ENCODE results near the gene KLC3.

Gene KLC3

GRCh38 chr19:45305421-45305820 lies 35.1 kb upstream of the KLC3 start:
- H3K27me3 ChIP-seq (ENCODE audit: control insufficient read depth, low read length): no peaks in the 10 kb centered on the region
- no peaks in the 10 kb centered on the region for H3K36me3 ChIP-seq (ENCODE audit: control insufficient read depth, low read length)
- no peak overlapping the region for H3K4me3 ChIP-seq (ENCODE audit: low read length)
- no peaks in the 10 kb centered on the region for H3K79me2 ChIP-seq (ENCODE audit: control insufficient read depth, low read length)
- no peaks in the 10 kb centered on the region for H3K9me2 ChIP-seq (replicated peaks; ENCODE audit: control insufficient read depth, low read length)
- no peak overlapping the region for H3K27ac ChIP-seq (ENCODE audit: low read depth, low read length)
- no peaks in the 10 kb centered on the region; the same call in 1 of the 2 replicates for H4K20me1 ChIP-seq (ENCODE audit: control insufficient read depth, insufficient read depth, low read depth, low read length)
- no peaks in the 10 kb centered on the region for H3K9me3 ChIP-seq (ENCODE audit: control insufficient read depth, insufficient read depth, low read length)
- no peak overlapping the region for H3K4me2 ChIP-seq (ENCODE audit: low read length)
- no peaks in the 10 kb centered on the region for H3F3A ChIP-seq (ENCODE audit: control insufficient read depth, insufficient read depth)
- no peaks in the 10 kb centered on the region for H3K4me1 ChIP-seq (ENCODE audit: control insufficient read depth, low read length)
- TF ChIP-seq, protein P1, sequence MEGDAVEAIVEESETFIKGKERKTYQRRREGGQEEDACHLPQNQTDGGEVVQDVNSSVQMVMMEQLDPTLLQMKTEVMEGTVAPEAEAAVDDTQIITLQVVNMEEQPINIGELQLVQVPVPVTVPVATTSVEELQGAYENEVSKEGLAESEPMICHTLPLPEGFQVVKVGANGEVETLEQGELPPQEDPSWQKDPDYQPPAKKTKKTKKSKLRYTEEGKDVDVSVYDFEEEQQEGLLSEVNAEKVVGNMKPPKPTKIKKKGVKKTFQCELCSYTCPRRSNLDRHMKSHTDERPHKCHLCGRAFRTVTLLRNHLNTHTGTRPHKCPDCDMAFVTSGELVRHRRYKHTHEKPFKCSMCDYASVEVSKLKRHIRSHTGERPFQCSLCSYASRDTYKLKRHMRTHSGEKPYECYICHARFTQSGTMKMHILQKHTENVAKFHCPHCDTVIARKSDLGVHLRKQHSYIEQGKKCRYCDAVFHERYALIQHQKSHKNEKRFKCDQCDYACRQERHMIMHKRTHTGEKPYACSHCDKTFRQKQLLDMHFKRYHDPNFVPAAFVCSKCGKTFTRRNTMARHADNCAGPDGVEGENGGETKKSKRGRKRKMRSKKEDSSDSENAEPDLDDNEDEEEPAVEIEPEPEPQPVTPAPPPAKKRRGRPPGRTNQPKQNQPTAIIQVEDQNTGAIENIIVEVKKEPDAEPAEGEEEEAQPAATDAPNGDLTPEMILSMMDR (IDR thresholded peaks at IDR 0.05; ENCODE audit: low read depth, low read length, poor library complexity, severe bottlenecking): no peak
- TF ChIP-seq EZH2phosphoT487 (IDR thresholded peaks at IDR 0.05; ENCODE audit: borderline replicate concordance, low read length): no peak

GRCh38 chr19:45306040-45306439 lies 34.5 kb upstream of the KLC3 start:
- no peaks in the 10 kb centered on the region; the same call in 1 of the 2 replicates for H4K20me1 ChIP-seq (ENCODE audit: control insufficient read depth, insufficient read depth, low read depth, low read length)
- H3K4me1 ChIP-seq (ENCODE audit: control insufficient read depth, low read length): no peaks in the 10 kb centered on the region
- H3K9me2 ChIP-seq (replicated peaks; ENCODE audit: control insufficient read depth, low read length): no peaks in the 10 kb centered on the region
- H3K36me3 ChIP-seq (ENCODE audit: control insufficient read depth, low read length): no peaks in the 10 kb centered on the region
- H3K9me3 ChIP-seq (ENCODE audit: control insufficient read depth, insufficient read depth, low read length): no peaks in the 10 kb centered on the region
- H3K79me2 ChIP-seq (ENCODE audit: control insufficient read depth, low read length): no peaks in the 10 kb centered on the region
- H3K4me2 ChIP-seq (ENCODE audit: low read length): no peak overlapping the region
- no peaks in the 10 kb centered on the region for H3F3A ChIP-seq (ENCODE audit: control insufficient read depth, insufficient read depth)
- no peak overlapping the region for H3K4me3 ChIP-seq (ENCODE audit: low read length)
- H3K27me3 ChIP-seq (ENCODE audit: control insufficient read depth, low read length): no peaks in the 10 kb centered on the region
- no peak for TF ChIP-seq EZH2phosphoT487 (IDR thresholded peaks at IDR 0.05; ENCODE audit: borderline replicate concordance, low read length)
- TF ChIP-seq, protein P1 (IDR thresholded peaks at IDR 0.05; ENCODE audit: low read depth, low read length, poor library complexity, severe bottlenecking): no peak
- H3K27ac ChIP-seq (ENCODE audit: low read depth, low read length): no peak overlapping the region

- no peaks in the 10 kb centered on the region; the same call in 1 of the 2 replicates for H4K20me1 ChIP-seq (ENCODE audit: control insufficient read depth, insufficient read depth, low read depth, low read length)
- no peak overlapping the region for H3K27ac ChIP-seq (ENCODE audit: low read depth, low read length)
- H3K4me3 ChIP-seq (ENCODE audit: low read length): no peak overlapping the region
These were observed 34.0 kb upstream of the KLC3 start for GRCh38 chr19:45306518-45307027.

More at GRCh38 chr19:45306518-45307027, 34.0 kb upstream of the KLC3 start:
- Histone ChIP-seq H3K79me2 (ENCODE audit: control insufficient read depth, low read length) (no peaks in the 10 kb centered on the region), H3K27me3 (ENCODE audit: control insufficient read depth, low read length) (no peaks in the 10 kb centered on the region), H3K9me2 (replicated peaks; ENCODE audit: control insufficient read depth, low read length) (no peaks in the 10 kb centered on the region), H3K9me3 (ENCODE audit: control insufficient read depth, insufficient read depth, low read length) (no peaks in the 10 kb centered on the region), H3K36me3 (ENCODE audit: control insufficient read depth, low read length) (no peaks in the 10 kb centered on the region), H3F3A (ENCODE audit: control insufficient read depth, insufficient read depth) (no peaks in the 10 kb centered on the region), H3K4me1 (ENCODE audit: control insufficient read depth, low read length) (no peaks in the 10 kb centered on the region), H3K4me2 (ENCODE audit: low read length) (no peak overlapping the region)
- TF ChIP-seq, protein P1 (IDR thresholded peaks at IDR 0.05; ENCODE audit: low read depth, low read length, poor library complexity, severe bottlenecking): no peak
- TF ChIP-seq EZH2phosphoT487 (IDR thresholded peaks at IDR 0.05; ENCODE audit: borderline replicate concordance, low read length): no peak
